NCI-H1105 (cell line): ENCODE results near the gene MTG2.

ENCODE experiments used
- DNase-seq: peaks from one replicate; lab custom pipeline; 2025; lab: John Stamatoyannopoulos, UW

The MTG2 gene

GRCh38 chr20:62233684-62234083 is 50.9 kb downstream of the MTG2 start:
- DNase-seq = no peak

- DNase-seq = no peak
Observed at GRCh38 chr20:62234339-62234738, 51.5 kb downstream of the MTG2 start.

GRCh38 chr20:62235001-62235776 is 52.4 kb downstream of the MTG2 start:
- no peak for DNase-seq

- no peak for DNase-seq
Observed at GRCh38 chr20:62235777-62236157, 52.9 kb downstream of the MTG2 start.

GRCh38 chr20:62236200-62236599 is 53.4 kb downstream of the MTG2 start:
- no peak for DNase-seq

GRCh38 chr20:62236766-62237513 is 54.1 kb downstream of the MTG2 start:
- no peak for DNase-seq

GRCh38 chr20:62237514-62237800 is 54.6 kb downstream of the MTG2 start:
- DNase-seq = no peak

GRCh38 chr20:62237801-62238568 is 55.2 kb downstream of the MTG2 start, which contains the start of gene OSBPL2:
Gene OSBPL2 (plus strand): TSS chr20:62238521. CDS start chr20:62256185, 17,664 bp downstream.
- peak; percentile 96 for DNase-seq

- DNase-seq = no peak
Observed at GRCh38 chr20:62238569-62239277, 55.9 kb downstream of the MTG2 start.

- no peak for DNase-seq
Observed at GRCh38 chr20:62239278-62239879, 56.6 kb downstream of the MTG2 start.

GRCh38 chr20:62240020-62240685 is 57.3 kb downstream of the MTG2 start:
- no peak for DNase-seq

- no peak for DNase-seq
Observed at GRCh38 chr20:62241506-62241905, 58.7 kb downstream of the MTG2 start.

GRCh38 chr20:62242176-62242575 is 59.3 kb downstream of the MTG2 start:
- DNase-seq = no peak

GRCh38 chr20:62243106-62243505 is 60.3 kb downstream of the MTG2 start:
- no peak for DNase-seq

- no peak for DNase-seq
Observed at GRCh38 chr20:62243906-62244515, 61.2 kb downstream of the MTG2 start.

- DNase-seq = no peak
Observed at GRCh38 chr20:62244644-62245108, 61.8 kb downstream of the MTG2 start.

- no peak for DNase-seq
Observed at GRCh38 chr20:62245911-62246280, 63.1 kb downstream of the MTG2 start.

GRCh38 chr20:62246431-62246830 is 63.6 kb downstream of the MTG2 start:
- DNase-seq = no peak

- no peak for DNase-seq
Observed at GRCh38 chr20:62246872-62247652, 64.2 kb downstream of the MTG2 start.
